Airway epithelial cell (primary cell): ENCODE data around the gene COL1A1. TPM values are rescaled to one million over a fixed set of nuclear protein-coding genes. Genes with fewer than 3 reads are reported as not detected.

Experiments
- total RNA-seq: library from RNA; depleted of rRNA; stranded (reverse); fragments of >200 nt; gene quantifications from 2 replicates; pipeline ENCODE4 v1.2.3, GENCODE V29; 2015

Gene COL1A1
- 109 and 112 TPM in 2 replicates for total RNA-seq

GRCh38 chr17:50201276-50201854, at the start of gene COL1A1:
Gene COL1A1 (minus strand): TSS chr17:50201631. CDS start chr17:50201513, 118 bp downstream.

GRCh38 chr17:50165867-50166517, 35.4 kb downstream of the COL1A1 start, which contains the start of gene SGCA:
Gene SGCA (plus strand): TSS chr17:50166005. CDS start chr17:50166041, 36 bp downstream.

GRCh38 chr17:50150354-50151040, 50.9 kb downstream of the COL1A1 start, which contains the start of gene PPP1R9B:
Gene PPP1R9B (minus strand): TSS chr17:50150677. CDS start chr17:50150513, 164 bp downstream.

Other genes starting within 250 kb of the COL1A1 start
- 0.14 TPM in 1 of 2 replicates, not detected in the other for gene DLX4, start 232.4 kb downstream of the COL1A1 start, total RNA-seq
- 0.46 and 0.99 TPM in 2 replicates for gene DLX3, start 206.4 kb downstream of the COL1A1 start, total RNA-seq
- 408 and 697 TPM in 2 replicates for gene ITGA3, start 145.5 kb downstream of the COL1A1 start, total RNA-seq
- gene PDK2, start 106.3 kb downstream of the COL1A1 start, total RNA-seq: 11.5 and 14.7 TPM in 2 replicates
- gene SAMD14, start 71.5 kb downstream of the COL1A1 start, total RNA-seq: 0.21 TPM in 1 of 2 replicates, not detected in the other
- 27.6 and 36.3 TPM in 2 replicates for gene PPP1R9B, start 51.0 kb downstream of the COL1A1 start, total RNA-seq
- gene SGCA, start 35.6 kb downstream of the COL1A1 start, total RNA-seq: 0.21 TPM in 1 of 2 replicates, not detected in the other
- gene TMEM92, start 72.8 kb upstream of the COL1A1 start, total RNA-seq: 5.6 and 7.5 TPM in 2 replicates
- 43.9 and 59.2 TPM in 2 replicates for gene XYLT2, start 144.5 kb upstream of the COL1A1 start, total RNA-seq
- gene MRPL27, start 171.6 kb upstream of the COL1A1 start, total RNA-seq: 90.5 and 97.3 TPM in 2 replicates
- 4.9 and 5.6 TPM in 2 replicates for gene EME1, start 171.6 kb upstream of the COL1A1 start, total RNA-seq
- 161 and 163 TPM in 2 replicates for gene LRRC59, start 195.9 kb upstream of the COL1A1 start, total RNA-seq
- 23.7 and 46.3 TPM in 2 replicates for gene ACSF2, start 224.6 kb upstream of the COL1A1 start, total RNA-seq